Caco-2 (cell line): ENCODE results near the gene ZNF678. TPM values are rescaled to one million over a fixed set of nuclear protein-coding genes. Genes with fewer than 3 reads are reported as not detected.

ENCODE experiments used
- BruUV-seq: library from RNA; stranded (reverse); fragments of 400-500 nt; replicated peaks from 2 replicates; lab custom pipeline; 2021; lab: Mats Ljungman, UMichigan
- CTCF ChIA-PET: fragments of 300-600 bp; sonication (Branson Sonifier 250); formaldehyde crosslinking; loops from one replicate; lab custom pipeline; 2022; ENCODE audit warnings: antibody characterized with exemption; lab: Charles Lee
- POLR2A ChIA-PET: fragments of 300-600 bp; sonication (Branson Sonifier 250); formaldehyde crosslinking; loops from one replicate; lab custom pipeline; 2022; ENCODE audit warnings: antibody characterized with exemption; lab: Charles Lee
- DNase-seq, 2 experiments: peaks; one replicate each; pipeline versions ENCODE4 v3.0.0 to v3.0.0-alpha.2; 2020 to 2022
- H3K27me3 ChIP-seq: replicated peaks from 2 replicates; pipeline ENCODE4 v1.6.0; 2011; ENCODE audit warnings: low read length; ENCODE audit not compliant: control insufficient read depth, insufficient read depth
- H3K36me3 ChIP-seq: 2 replicates; pipeline ENCODE4 v1.5.1; 2011; ENCODE audit warnings: low read length; ENCODE audit not compliant: control insufficient read depth, insufficient read depth
- H3K4me1 ChIP-seq: fragments of 250-450 bp; sonication (Bioruptor Pico); 2 replicates; pipeline ENCODE4 v1.5.1; 2020; ENCODE audit warnings: mild to moderate bottlenecking
- H3K4me3 ChIP-seq: 2 replicates; pipeline ENCODE4 v1.5.1; 2011; ENCODE audit warnings: low read depth, mild to moderate bottlenecking, control low read depth, low read length
- H3K9me3 ChIP-seq: fragments of 250-450 bp; sonication (Bioruptor Pico); 2 replicates; pipeline ENCODE4 v1.5.1; 2020; ENCODE audit warnings: mild to moderate bottlenecking, moderate library complexity
- H3K27ac Mint-ChIP-seq: one replicate; pipeline ENCODE4 v1.8.0; 2022; ENCODE audit warnings: mixed read lengths; ENCODE audit not compliant: unreplicated experiment
- H3K27me3 Mint-ChIP-seq: one replicate; pipeline ENCODE4 v1.8.0; 2022; ENCODE audit warnings: mixed read lengths; ENCODE audit not compliant: insufficient read depth, unreplicated experiment
- H3K36me3 Mint-ChIP-seq: one replicate; pipeline ENCODE4 v1.8.0; 2022; ENCODE audit warnings: mild to moderate bottlenecking, mixed read lengths; ENCODE audit not compliant: insufficient read depth, unreplicated experiment
- H3K4me1 Mint-ChIP-seq: one replicate; pipeline ENCODE4 v1.8.0; 2022; ENCODE audit warnings: low read depth, mixed read lengths; ENCODE audit not compliant: unreplicated experiment
- H3K4me3 Mint-ChIP-seq: one replicate; pipeline ENCODE4 v1.8.0; 2022; ENCODE audit warnings: mild to moderate bottlenecking, moderate library complexity, mixed read lengths; ENCODE audit not compliant: unreplicated experiment
- H3K9me3 Mint-ChIP-seq: one replicate; pipeline ENCODE4 v1.8.0; 2022; ENCODE audit warnings: mixed read lengths; ENCODE audit not compliant: unreplicated experiment
- intact Hi-C: fragments of 100-400 bp; cut with micrococcal nuclease; formaldehyde crosslinking; loops from one replicate; pipeline ENCODE4 v1.10.0; 2022; ENCODE audit not compliant: unreplicated experiment
- total RNA-seq: library from RNA; stranded (reverse); gene quantifications from 2 replicates; pipeline ENCODE4 v1.2.3, GENCODE V29; 2022
- TF ChIP-seq, protein P1 (sequence below), 2 experiments: fragments of 200-600 bp in 1 of 2; IDR thresholded peaks; 1 replicate in 1 of 2; 2 replicates in 1 of 2; pipeline versions ENCODE4 v1.5.1 to v1.8.0; 2011 to 2022; ENCODE audit warnings: antibody characterized with exemption in 1 of 2, control low read depth in 1 of 2, inconsistent platforms in 1 of 2, low read depth in 1 of 2, low read length in 1 of 2, mild to moderate bottlenecking in 1 of 2, moderate library complexity in 1 of 2; ENCODE audit not compliant: insufficient read depth in 1 of 2, severe bottlenecking in 1 of 2, unreplicated experiment in 1 of 2

Gene ZNF678
- total RNA-seq, 1 experiment from 2014 or later = 10.7 TPM

DNA sequence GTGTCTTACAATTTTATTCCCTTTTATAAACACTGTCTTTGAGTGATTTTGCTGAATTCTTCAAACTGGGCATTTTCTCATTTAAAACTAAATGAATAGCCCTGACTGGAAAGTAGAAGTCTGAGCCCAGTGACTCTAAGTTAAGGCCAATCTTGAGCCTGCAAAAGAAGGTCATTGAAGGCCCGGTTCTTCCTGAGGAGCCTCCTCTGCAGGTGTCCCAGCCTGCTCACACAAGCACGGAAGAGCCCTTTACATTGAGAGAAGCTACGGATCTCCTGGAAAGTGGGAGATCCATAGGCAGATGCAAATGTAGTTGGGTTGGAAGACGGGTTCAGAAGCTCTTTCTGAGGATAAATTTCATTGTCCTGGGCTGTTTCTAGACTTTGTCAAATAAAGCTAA, 3.9 kb downstream of the ZNF678 start:
- CTCF ChIA-PET = no interaction called here
- no peak for DNase-seq
- BruUV-seq = no TSS peak
- peaks cover 7% of the 10 kb centered on the region for H3K4me1 Mint-ChIP-seq
- peaks cover 4% of the 10 kb centered on the region for H3K9me3 Mint-ChIP-seq
- H3K27me3 Mint-ChIP-seq = no peaks in the 10 kb centered on the region
- H3K4me1 ChIP-seq = no peaks in the 10 kb centered on the region; the same call in 1 of the 2 replicates
- POLR2A ChIA-PET = no interaction called here
- peaks cover 27% of the 10 kb centered on the region for H3K36me3 Mint-ChIP-seq
- H3K4me3 Mint-ChIP-seq = no peak overlapping the region
- H3K27me3 ChIP-seq = no peaks in the 10 kb centered on the region
- H3K27ac Mint-ChIP-seq = no peak overlapping the region
- peaks cover 14% of the 10 kb centered on the region for H3K9me3 ChIP-seq
- intact Hi-C loops = no loop called here
- H3K4me3 ChIP-seq = no peak overlapping the region
- H3K36me3 ChIP-seq = no peaks in the 10 kb centered on the region
- TF ChIP-seq, protein P1, sequence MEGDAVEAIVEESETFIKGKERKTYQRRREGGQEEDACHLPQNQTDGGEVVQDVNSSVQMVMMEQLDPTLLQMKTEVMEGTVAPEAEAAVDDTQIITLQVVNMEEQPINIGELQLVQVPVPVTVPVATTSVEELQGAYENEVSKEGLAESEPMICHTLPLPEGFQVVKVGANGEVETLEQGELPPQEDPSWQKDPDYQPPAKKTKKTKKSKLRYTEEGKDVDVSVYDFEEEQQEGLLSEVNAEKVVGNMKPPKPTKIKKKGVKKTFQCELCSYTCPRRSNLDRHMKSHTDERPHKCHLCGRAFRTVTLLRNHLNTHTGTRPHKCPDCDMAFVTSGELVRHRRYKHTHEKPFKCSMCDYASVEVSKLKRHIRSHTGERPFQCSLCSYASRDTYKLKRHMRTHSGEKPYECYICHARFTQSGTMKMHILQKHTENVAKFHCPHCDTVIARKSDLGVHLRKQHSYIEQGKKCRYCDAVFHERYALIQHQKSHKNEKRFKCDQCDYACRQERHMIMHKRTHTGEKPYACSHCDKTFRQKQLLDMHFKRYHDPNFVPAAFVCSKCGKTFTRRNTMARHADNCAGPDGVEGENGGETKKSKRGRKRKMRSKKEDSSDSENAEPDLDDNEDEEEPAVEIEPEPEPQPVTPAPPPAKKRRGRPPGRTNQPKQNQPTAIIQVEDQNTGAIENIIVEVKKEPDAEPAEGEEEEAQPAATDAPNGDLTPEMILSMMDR (IDR thresholded peaks at IDR 0.05; ENCODE audit: insufficient read depth in 1 of 2, low read depth in 1 of 2, low read length in 1 of 2, severe bottlenecking in 1 of 2, unreplicated experiment in 1 of 2) = no peak

DNA sequence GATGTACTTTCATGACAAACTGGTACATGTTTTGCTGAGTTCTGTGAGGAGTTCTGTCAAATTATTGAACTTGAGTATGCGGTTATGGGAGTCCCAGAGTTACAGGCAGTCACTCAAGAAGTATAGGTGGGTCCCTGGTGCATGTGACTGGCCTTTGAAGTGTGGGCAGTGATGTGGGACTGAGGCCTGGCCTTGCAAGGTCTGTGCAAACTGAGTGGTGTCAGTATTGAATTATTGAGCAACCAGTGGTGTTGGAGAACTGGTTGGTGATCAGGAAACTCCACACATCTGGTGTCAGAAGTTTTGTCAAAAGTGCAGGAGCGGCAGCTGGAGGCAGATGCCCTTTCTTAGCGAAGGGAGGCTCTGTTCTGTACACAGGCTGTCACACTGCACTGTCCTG, 5.2 kb downstream of the ZNF678 start:
- Mint-ChIP-seq H3K9me3 (no peaks in the 10 kb centered on the region), H3K27me3 (no peaks in the 10 kb centered on the region), H3K27ac (no peak overlapping the region), H3K4me1 (peaks cover 7% of the 10 kb centered on the region), H3K4me3 (no peak overlapping the region), H3K36me3 (peaks cover 18% of the 10 kb centered on the region)
- ChIA-PET POLR2A (no interaction called here), CTCF (no interaction called here)
- BruUV-seq = no TSS peak
- no peaks in the 10 kb centered on the region for H3K4me1 ChIP-seq
- 0 out of 2 replicates have a peak, but pooled peaks cover 4% of the 10 kb centered on the region for H3K9me3 ChIP-seq
- H3K4me3 ChIP-seq = no peak overlapping the region
- H3K27me3 ChIP-seq = no peaks in the 10 kb centered on the region
- DNase-seq = no peak
- TF ChIP-seq, protein P1 (IDR thresholded peaks at IDR 0.05; ENCODE audit: insufficient read depth in 1 of 2, low read depth in 1 of 2, low read length in 1 of 2, severe bottlenecking in 1 of 2, unreplicated experiment in 1 of 2) = no peak
- no peaks in the 10 kb centered on the region for H3K36me3 ChIP-seq
- intact Hi-C loops = no loop called here

DNA sequence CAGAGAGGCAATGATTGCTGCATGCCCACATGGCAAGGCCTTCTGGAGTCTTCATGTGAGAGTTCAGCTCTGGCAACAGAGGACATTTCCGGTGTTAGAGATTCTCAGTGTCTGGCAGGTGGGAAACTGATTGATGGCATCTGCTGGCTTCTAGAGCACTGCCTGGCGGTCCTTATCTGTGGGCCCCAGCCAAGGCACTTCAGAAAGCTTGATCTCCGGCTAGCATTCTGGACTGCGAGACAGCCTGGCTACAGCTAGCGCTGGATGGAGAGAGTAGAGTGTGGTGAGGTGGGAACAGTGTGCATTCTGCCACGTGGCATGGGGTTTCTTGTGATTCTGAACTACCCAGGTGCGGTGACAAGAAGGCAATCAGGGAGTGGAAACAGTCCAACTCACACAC, 9.4 kb downstream of the ZNF678 start:
- no TSS peak for BruUV-seq
- TF ChIP-seq, protein P1 (IDR thresholded peaks at IDR 0.05; ENCODE audit: insufficient read depth in 1 of 2, low read depth in 1 of 2, low read length in 1 of 2, severe bottlenecking in 1 of 2, unreplicated experiment in 1 of 2) = no peak
- Mint-ChIP-seq H3K4me3 (no peak overlapping the region), H3K4me1 (peaks cover 4% of the 10 kb centered on the region), H3K27ac (no peak overlapping the region), H3K9me3 (peaks cover 36% of the 10 kb centered on the region), H3K36me3 (peaks cover 9% of the 10 kb centered on the region), H3K27me3 (no peaks in the 10 kb centered on the region)
- ChIA-PET POLR2A (no interaction called here), CTCF (no interaction called here)
- no peaks in the 10 kb centered on the region for H3K36me3 ChIP-seq
- DNase-seq = no peak
- no peaks in the 10 kb centered on the region for H3K4me1 ChIP-seq
- H3K27me3 ChIP-seq = no peaks in the 10 kb centered on the region
- intact Hi-C loops = no loop called here
- no peak overlapping the region for H3K4me3 ChIP-seq
- H3K9me3 ChIP-seq = peaks cover 9% of the 10 kb centered on the region
